H1 (cell line): ENCODE data around the gene ARL17A. TPM values are rescaled to one million over a fixed set of nuclear protein-coding genes. Genes with fewer than 3 reads are reported as not detected.
"Not testable (repeated sequence)": the region's sequence is repeated elsewhere in the genome, so short reads cannot be mapped to it uniquely, and the experiment has no call there.

ENCODE experiments used
- CTCF ChIA-PET: fragments of 300-600 bp; sonication (Branson Sonifier 250); formaldehyde crosslinking; loops from one replicate; lab custom pipeline; 2021; ENCODE audit not compliant: partially characterized antibody; lab: Charles Lee
- POLR2A ChIA-PET: fragments of 300-600 bp; sonication (Branson Sonifier 250); formaldehyde crosslinking; loops from one replicate; lab custom pipeline; 2021; ENCODE audit warnings: inconsistent platforms; ENCODE audit not compliant: partially characterized antibody; lab: Charles Lee
- DNase-seq, 2 experiments: peaks; one replicate each; pipeline versions ENCODE4 v3.0.0 to v3.0.0-alpha.2; 2010 to 2022; ENCODE audit warnings: low spot score in 2 of 2, low read depth in 1 of 2, mixed read lengths in 1 of 2
- FAIRE-seq: peaks from 2 replicates; lab custom pipeline; 2011; peaks lifted over from hg19 to GRCh38; lab: Jason Lieb, UNC
- H2AFZ ChIP-seq: 2 replicates; pipeline ENCODE4 v1.8.1; 2012; ENCODE audit warnings: low read length, inconsistent platforms
- H2AK5ac ChIP-seq: 2 replicates; pipeline ENCODE4 v1.6.1; 2013; ENCODE audit warnings: low read depth, low read length
- H2BK120ac ChIP-seq: replicated peaks from 2 replicates; pipeline ENCODE3; 2013; ENCODE audit warnings: low read depth, low read length, inconsistent platforms
- H2BK12ac ChIP-seq: 2 replicates; pipeline ENCODE4 v1.6.1; 2013; ENCODE audit warnings: low read depth, low read length
- H2BK15ac ChIP-seq: 2 replicates; pipeline ENCODE4 v1.6.1; 2013; ENCODE audit warnings: low read length
- H2BK20ac ChIP-seq: 2 replicates; pipeline ENCODE4 v1.6.1; 2013; ENCODE audit warnings: low read length
- H2BK5ac ChIP-seq: 2 replicates; pipeline ENCODE4 v1.6.1; 2013; ENCODE audit warnings: low read depth, low read length
- H3K14ac ChIP-seq: 2 replicates; pipeline ENCODE4 v1.6.1; 2013; ENCODE audit warnings: inconsistent platforms; ENCODE audit not compliant: insufficient read length
- H3K18ac ChIP-seq: 2 replicates; pipeline ENCODE4 v1.6.1; 2013; ENCODE audit warnings: low read length; ENCODE audit errors: extremely low read depth
- H3K23ac ChIP-seq: 2 replicates; pipeline ENCODE4 v1.6.1; 2013; ENCODE audit warnings: inconsistent platforms; ENCODE audit not compliant: insufficient read length
- H3K23me2 ChIP-seq: 2 replicates; pipeline ENCODE4 v1.6.1; 2013; ENCODE audit warnings: low read depth, low read length
- H3K27ac ChIP-seq: 2 replicates; pipeline ENCODE4 v1.6.1; 2011; ENCODE audit warnings: low read depth, low read length, inconsistent platforms
- H3K27me3 ChIP-seq, 4 experiments: replicated peaks in 1 of 4; 1 replicate in 1 of 4; 2 replicates in 3 of 4; pipeline versions ENCODE4 v1.6.1 to v1.8.1; 2011 to 2013; ENCODE audit warnings: low read length in 3 of 4, mild to moderate bottlenecking in 3 of 4, inconsistent platforms in 2 of 4, mixed read lengths in 2 of 4, moderate library complexity in 1 of 4; ENCODE audit not compliant: control insufficient read depth in 3 of 4, insufficient read depth in 3 of 4; ENCODE audit errors: extremely low read depth in 1 of 4
- H3K36me3 ChIP-seq, 4 experiments: 2 replicates each; pipeline versions ENCODE4 v1.6.1 to v1.8.1; 2011 to 2013; ENCODE audit warnings: mild to moderate bottlenecking in 4 of 4, low read length in 3 of 4, moderate library complexity in 2 of 4, control low read depth in 1 of 4, inconsistent platforms in 1 of 4; ENCODE audit not compliant: insufficient read depth in 4 of 4, control insufficient read depth in 2 of 4
- H3K4ac ChIP-seq: replicated peaks from 2 replicates; pipeline ENCODE3; 2013; ENCODE audit warnings: low read length, low read depth, mixed read lengths, inconsistent platforms; ENCODE audit not compliant: insufficient read length
- H3K4me1 ChIP-seq, 4 experiments: replicated peaks in 1 of 4; 1 replicate in 1 of 4; 2 replicates in 3 of 4; pipeline versions ENCODE4 v1.6.1 to v1.8.1; 2011 to 2013; ENCODE audit warnings: low read length in 3 of 4, inconsistent platforms in 2 of 4, mixed read lengths in 1 of 4; ENCODE audit not compliant: insufficient read depth in 4 of 4, control insufficient read depth in 3 of 4
- H3K4me2 ChIP-seq, 2 experiments: 2 replicates each; pipeline versions ENCODE4 v1.6.1 to v1.8.1; 2011 to 2013; ENCODE audit warnings: low read depth in 2 of 2, low read length in 2 of 2, control low read depth in 1 of 2, inconsistent platforms in 1 of 2, mild to moderate bottlenecking in 1 of 2; ENCODE audit not compliant: insufficient read depth in 1 of 2
- H3K4me3 ChIP-seq, 4 experiments: fragments of 200-600, 300-600 bp in 1 of 4; sonication (generic), shearing (Covaris generic), sonication (Bioruptor Twin) in 1 of 4; 2 replicates each; pipeline versions ENCODE4 v1.5.1 to v1.8.1; 2011 to 2016; ENCODE audit warnings: low read length in 4 of 4, low read depth in 3 of 4, control low read depth in 2 of 4, inconsistent platforms in 2 of 4, mild to moderate bottlenecking in 2 of 4, mixed read lengths in 1 of 4, moderate library complexity in 1 of 4; ENCODE audit not compliant: insufficient read depth in 2 of 4; ENCODE audit errors: extremely low read depth in 1 of 4
- H3K56ac ChIP-seq: replicated peaks from 2 replicates; pipeline ENCODE3; 2013; ENCODE audit warnings: low read depth, mild to moderate bottlenecking, mixed read lengths, low read length, inconsistent platforms; ENCODE audit not compliant: insufficient read length
- H3K79me1 ChIP-seq: 2 replicates; pipeline ENCODE4 v1.6.1; 2013; ENCODE audit warnings: low read depth, low read length, control low read depth
- H3K79me2 ChIP-seq, 2 experiments: 2 replicates each; pipeline versions ENCODE4 v1.6.1 to v1.8.1; 2012 to 2013; ENCODE audit warnings: low read length in 2 of 2, mild to moderate bottlenecking in 2 of 2, inconsistent platforms in 1 of 2; ENCODE audit not compliant: insufficient read depth in 2 of 2, control insufficient read depth in 1 of 2
- H3K9ac ChIP-seq, 4 experiments: replicated peaks in 1 of 4; 1 replicate in 1 of 4; 2 replicates in 3 of 4; pipeline versions ENCODE4 v1.6.1 to v1.8.1; 2011 to 2013; ENCODE audit warnings: low read depth in 3 of 4, low read length in 3 of 4, control low read depth in 2 of 4, mild to moderate bottlenecking in 2 of 4, moderate library complexity in 2 of 4, inconsistent platforms in 1 of 4; ENCODE audit errors: extremely low read depth in 1 of 4
- H3K9me3 ChIP-seq, 2 experiments: 2 replicates each; pipeline versions ENCODE4 v1.6.1 to v1.8.1; 2012 to 2013; ENCODE audit warnings: mild to moderate bottlenecking in 2 of 2, moderate library complexity in 2 of 2, control low read depth in 1 of 2, inconsistent platforms in 1 of 2, low read depth in 1 of 2, low read length in 1 of 2, mixed read lengths in 1 of 2; ENCODE audit not compliant: insufficient read depth in 2 of 2
- H4K20me1 ChIP-seq, 2 experiments: replicated peaks in 1 of 2; 2 replicates each; pipeline versions ENCODE3 to v1.8.1; 2011 to 2013; ENCODE audit warnings: inconsistent platforms in 2 of 2, low read length in 2 of 2, mild to moderate bottlenecking in 1 of 2; ENCODE audit not compliant: insufficient read depth in 2 of 2, control insufficient read depth in 1 of 2
- H4K5ac ChIP-seq: 2 replicates; pipeline ENCODE4 v1.6.1; 2013; ENCODE audit warnings: low read length, low read depth, mixed read lengths, inconsistent platforms; ENCODE audit not compliant: insufficient read length
- H4K8ac ChIP-seq: 2 replicates; pipeline ENCODE4 v1.8.0; 2013; ENCODE audit warnings: mild to moderate bottlenecking, moderate library complexity, low read length, inconsistent platforms; ENCODE audit not compliant: insufficient read depth; ENCODE audit errors: extremely low read depth
- H4K91ac ChIP-seq: replicated peaks from 2 replicates; pipeline ENCODE3; 2013; ENCODE audit warnings: low read length, mixed read lengths, inconsistent platforms; ENCODE audit not compliant: insufficient read length
- WGBS, 2 experiments: shearing (Covaris generic) in 1 of 2; methylation state at CpG; one replicate each; pipeline versions ENCODE4 v1.1.6 to v1.1.7; 2013 to 2015; ENCODE audit warnings: low lambda C conversion rate in 2 of 2, mixed read lengths in 2 of 2, inconsistent platforms in 1 of 2, low coverage in 1 of 2, missing lambda C conversion rate in 1 of 2; ENCODE audit not compliant: insufficient replicate concordance in 2 of 2, insufficient coverage in 1 of 2, insufficient read length in 1 of 2; ENCODE audit errors: extremely low coverage in 1 of 2, missing lambda C conversion rate in 1 of 2; 5-methylcytosine and 5-hydroxymethylcytosine counted together
- polyA plus RNA-seq, 7 experiments: library from polyadenylated mRNA; depleted of rRNA in 3 of 7; stranded (reverse) in 5 of 7; unstranded in 2 of 7; fragments of >200 nt in 5 of 7; fragments of 200-250 nt in 2 of 7; gene quantifications; 1 replicate in 5 of 7; 2 replicates in 1 of 7; 4 replicates in 1 of 7; pipeline versions ENCODE4 v1.2.1 to v1.2.3, GENCODE V29; 2011 to 2013; ENCODE audit warnings: missing spikeins in 2 of 7, mixed read lengths in 2 of 7
- total RNA-seq: library from RNA; stranded (reverse); fragmentation: NEBNext Ultra II Directional; extraction: Animal tissue kit (Norgen Biotek cat#: 25700); gene quantifications from 2 replicates; pipeline ENCODE4 v1.2.1, GENCODE V29; 2021

Gene ARL17A
- total and polyA plus RNA-seq, 2 of the 8 experiments (the other 6 are each of a cell fraction or from before 2014, with no cell fraction given): 24.6 to 29.0 TPM

- H4K91ac ChIP-seq, H2AK5ac ChIP-seq, H3K27me3 ChIP-seq, FAIRE-seq, DNase-seq, H2BK12ac ChIP-seq, H4K20me1 ChIP-seq, H4K5ac ChIP-seq, H3K14ac ChIP-seq, H3K56ac ChIP-seq, H3K4me1 ChIP-seq, H3K4me2 ChIP-seq, H3K23me2 ChIP-seq, CTCF ChIA-PET, H2BK20ac ChIP-seq, H2AFZ ChIP-seq, H2BK120ac ChIP-seq, H3K23ac ChIP-seq, H3K9me3 ChIP-seq, H3K4ac ChIP-seq, H3K27ac ChIP-seq, H3K9ac ChIP-seq, POLR2A ChIA-PET, H3K18ac ChIP-seq, H3K4me3 ChIP-seq, H2BK15ac ChIP-seq, H2BK5ac ChIP-seq, H3K79me2 ChIP-seq, H3K36me3 ChIP-seq, H4K8ac ChIP-seq, H3K79me1 ChIP-seq: not testable (repeated sequence)
- 94% methylated on average over 18 of the region's 22 CpGs; no CpG with 5 or more reads in 1 of the 2 experiments for WGBS, 2 experiments
These were observed 44.8 kb downstream of the ARL17A start for GRCh38 chr17:46534716-46535115.

GRCh38 chr17:46512168-46512567 is 67.3 kb downstream of the ARL17A start, which contains the start of gene LRRC37A2:
TSS of gene LRRC37A2 (plus strand) at chr17:46512468. CDS start at chr17:46512713, 245 bp downstream.
- H2BK15ac ChIP-seq, H2AFZ ChIP-seq, H3K27ac ChIP-seq, H3K4me1 ChIP-seq, H3K4me3 ChIP-seq, H4K5ac ChIP-seq, H3K79me2 ChIP-seq, H3K4me2 ChIP-seq, CTCF ChIA-PET, FAIRE-seq, H2BK20ac ChIP-seq, H3K9me3 ChIP-seq, H3K18ac ChIP-seq, H2BK5ac ChIP-seq, H4K91ac ChIP-seq, H3K23me2 ChIP-seq, H3K79me1 ChIP-seq, H3K23ac ChIP-seq, H3K9ac ChIP-seq, H3K56ac ChIP-seq, H3K14ac ChIP-seq, DNase-seq, H4K8ac ChIP-seq, H4K20me1 ChIP-seq, H3K27me3 ChIP-seq, H3K4ac ChIP-seq, H2BK120ac ChIP-seq, POLR2A ChIA-PET, H3K36me3 ChIP-seq, H2AK5ac ChIP-seq, H2BK12ac ChIP-seq: not testable (repeated sequence)
- no CpG with 5 or more reads among the region's 11 CpGs for WGBS, 2 experiments
